ENCODE data around the gene MUC15.

MUC15 gene

DNA sequence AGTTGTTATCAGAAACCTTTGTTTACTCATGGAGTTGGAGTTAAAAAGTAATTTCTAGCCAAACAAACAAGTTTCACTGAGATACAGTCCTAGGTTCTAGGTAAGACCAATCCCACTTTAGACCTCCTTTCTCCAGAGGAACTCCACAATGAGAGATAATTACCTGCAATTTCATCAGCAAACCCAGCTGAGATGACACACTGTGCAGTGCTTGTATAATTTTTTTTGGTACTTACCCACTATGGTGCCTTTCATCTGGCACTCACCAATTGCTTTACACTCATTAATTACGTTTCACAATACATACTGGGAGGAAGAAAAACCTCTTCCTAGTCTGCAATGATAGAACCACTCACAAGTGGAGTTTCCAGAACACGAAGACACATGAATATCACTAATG is 1.8 kb upstream of the MUC15 start:
- DNase-seq (ENCODE audit: low read depth): no peak

GRCh38 chr11:26572770-26573402 is 823 bp upstream of the MUC15 start:
- DNase-seq (ENCODE audit: low read depth): no peak

DNA sequence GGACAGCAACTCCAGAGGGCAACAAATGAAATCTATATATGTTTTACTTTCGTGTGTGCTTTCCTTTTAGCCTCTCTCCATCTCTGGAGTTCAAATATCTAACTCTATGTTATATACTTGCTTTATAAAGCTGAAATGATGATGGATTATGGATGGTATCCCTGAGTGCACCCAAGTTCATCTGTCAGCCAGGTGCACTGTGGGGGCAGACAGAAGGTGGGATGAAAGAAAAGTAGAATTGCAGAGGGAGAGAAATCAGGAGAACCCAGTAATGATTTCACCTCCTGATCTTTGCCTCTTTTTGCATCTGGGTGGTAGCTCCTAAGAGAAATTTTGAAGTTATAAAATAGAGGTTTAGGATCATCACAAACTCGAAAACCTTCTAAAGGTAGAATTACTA is 2.4 kb downstream of the MUC15 start:
- DNase-seq (ENCODE audit: low read depth): no peak

GRCh38 chr11:26558190-26558589 is 13.9 kb downstream of the MUC15 start:
- DNase-seq (ENCODE audit: low read depth): no peak

GRCh38 chr11:26557666-26558065 is 14.4 kb downstream of the MUC15 start:
- DNase-seq (ENCODE audit: low read depth): no peak

DNA sequence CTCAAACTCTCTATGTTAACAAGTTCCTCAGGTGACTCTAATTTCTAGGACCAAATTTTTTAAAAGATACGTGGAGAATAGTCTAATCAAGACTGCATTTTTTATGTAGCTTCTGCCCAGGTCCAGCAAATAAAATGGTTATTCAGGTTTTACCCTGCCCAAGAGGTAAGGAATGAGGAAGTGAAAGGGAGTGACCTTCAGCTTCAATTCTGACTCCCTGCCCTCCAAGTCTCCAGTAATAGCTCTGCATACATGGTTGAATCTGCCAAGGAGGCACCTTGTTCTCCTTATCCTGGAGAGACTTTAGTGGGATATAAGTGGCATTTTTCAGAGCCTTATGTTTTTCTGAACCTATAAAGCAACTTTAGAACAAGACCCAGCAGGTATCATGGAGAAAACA is 15.5 kb downstream of the MUC15 start:
- no peak for DNase-seq (ENCODE audit: low read depth)

GRCh38 chr11:26554455-26554854 is 17.6 kb downstream of the MUC15 start:
- DNase-seq (ENCODE audit: low read depth): no peak

- DNase-seq (ENCODE audit: low read depth): no peak
These were observed 18.9 kb downstream of the MUC15 start for GRCh38 chr11:26553182-26553581.

- DNase-seq (ENCODE audit: low read depth): no peak
These were observed 20.8 kb downstream of the MUC15 start for GRCh38 chr11:26551186-26551801.

DNA sequence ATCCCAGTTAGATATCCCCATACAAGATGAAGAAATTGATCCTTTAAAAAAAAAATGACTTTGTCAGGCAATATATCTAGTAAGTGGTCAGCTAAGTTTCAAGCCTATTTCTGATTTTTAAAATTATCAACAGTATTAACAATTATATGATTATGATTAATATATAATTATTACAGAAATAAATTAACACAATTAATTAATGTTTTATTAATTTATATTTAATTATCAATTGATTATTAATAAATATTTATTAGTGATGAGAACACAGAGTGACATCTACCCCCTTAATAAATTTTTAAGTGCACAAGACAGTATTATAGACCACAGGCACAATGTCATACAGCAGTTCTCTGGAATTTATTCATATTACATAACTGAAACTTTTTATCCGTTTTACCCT is 22.0 kb downstream of the MUC15 start:
- DNase-seq (ENCODE audit: low read depth): no peak

DNA sequence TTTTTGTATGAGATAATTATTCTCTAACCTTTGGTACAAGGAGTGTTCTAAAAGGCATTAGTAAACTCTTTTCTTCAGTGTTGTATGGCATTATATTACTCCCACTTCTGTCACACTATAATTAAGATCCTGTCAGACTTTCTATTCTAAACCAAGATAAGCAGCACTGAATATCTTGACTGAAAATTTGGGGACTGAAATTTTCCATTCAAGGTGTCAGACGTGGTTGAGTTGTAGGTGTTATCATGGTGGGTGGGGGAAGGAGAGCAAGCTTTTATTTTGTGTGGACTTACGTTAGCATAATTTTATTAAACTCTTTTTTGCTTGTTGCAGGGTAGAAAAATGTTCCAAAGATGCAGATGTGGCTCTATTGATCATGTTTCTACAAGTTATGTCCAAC is 22.9 kb downstream of the MUC15 start:
- no peak for DNase-seq (ENCODE audit: low read depth)

GRCh38 chr11:26541870-26542269 is 30.2 kb downstream of the MUC15 start:
- DNase-seq (ENCODE audit: low read depth): no peak

DNA sequence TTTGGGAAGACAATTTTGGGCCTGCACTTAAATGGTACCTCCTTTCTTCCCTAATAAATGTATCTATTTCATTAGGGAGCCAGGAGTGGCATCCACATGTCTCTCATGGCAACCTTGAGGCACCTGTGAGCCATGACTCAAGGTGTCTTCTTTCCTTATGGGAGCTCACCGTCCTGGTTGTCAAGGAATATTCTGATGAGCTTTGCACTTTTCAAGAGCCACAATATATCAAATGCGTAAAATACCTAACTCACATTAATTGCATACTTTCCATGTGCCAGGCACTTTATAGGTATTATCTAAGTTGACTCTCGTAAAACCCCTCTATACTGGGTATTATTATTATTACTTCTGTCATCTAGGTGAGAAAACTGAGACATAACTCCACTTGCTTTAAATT is 32.5 kb downstream of the MUC15 start:
- DNase-seq (ENCODE audit: low read depth): no peak

DNA sequence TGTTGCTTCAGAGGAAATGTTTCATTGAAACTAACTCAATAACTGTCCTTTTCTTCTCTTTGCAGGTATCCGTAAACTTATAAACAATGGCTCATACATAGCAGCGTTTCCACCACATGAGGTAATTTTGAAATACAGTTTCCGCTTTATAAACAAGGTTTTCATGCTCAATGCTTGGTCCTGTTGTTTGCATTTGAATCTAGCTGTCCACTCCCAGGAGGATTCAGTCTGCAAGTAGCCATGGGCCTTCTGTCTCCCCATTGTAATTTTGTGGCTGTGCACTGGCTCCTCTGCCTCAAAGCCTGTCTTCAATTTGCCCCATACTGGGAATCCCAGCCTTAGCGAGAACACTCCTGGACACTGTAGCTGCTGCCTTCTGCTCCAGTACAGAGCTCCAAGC is 34.7 kb downstream of the MUC15 start:
- no peak for DNase-seq (ENCODE audit: low read depth)

DNA sequence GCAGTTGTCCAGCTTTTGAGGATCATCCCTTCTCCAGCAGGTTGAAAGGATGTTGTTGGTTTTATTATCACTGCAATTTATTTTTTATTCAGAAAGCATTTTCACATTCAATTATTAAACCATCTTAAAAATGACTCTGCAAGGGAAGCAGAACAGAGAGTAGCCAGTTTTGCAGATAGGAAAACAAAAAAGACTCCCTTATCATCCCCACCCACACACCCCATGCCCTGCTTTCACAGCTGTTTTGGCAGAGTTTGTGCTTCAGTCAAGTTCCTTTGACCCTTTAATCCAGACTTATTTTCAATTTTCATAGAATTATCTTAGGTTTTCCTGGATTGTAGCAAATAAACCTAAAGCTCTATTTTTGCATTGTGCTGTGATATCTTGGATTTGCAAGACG is 44.4 kb downstream of the MUC15 start:
- DNase-seq (ENCODE audit: low read depth): no peak

DNA sequence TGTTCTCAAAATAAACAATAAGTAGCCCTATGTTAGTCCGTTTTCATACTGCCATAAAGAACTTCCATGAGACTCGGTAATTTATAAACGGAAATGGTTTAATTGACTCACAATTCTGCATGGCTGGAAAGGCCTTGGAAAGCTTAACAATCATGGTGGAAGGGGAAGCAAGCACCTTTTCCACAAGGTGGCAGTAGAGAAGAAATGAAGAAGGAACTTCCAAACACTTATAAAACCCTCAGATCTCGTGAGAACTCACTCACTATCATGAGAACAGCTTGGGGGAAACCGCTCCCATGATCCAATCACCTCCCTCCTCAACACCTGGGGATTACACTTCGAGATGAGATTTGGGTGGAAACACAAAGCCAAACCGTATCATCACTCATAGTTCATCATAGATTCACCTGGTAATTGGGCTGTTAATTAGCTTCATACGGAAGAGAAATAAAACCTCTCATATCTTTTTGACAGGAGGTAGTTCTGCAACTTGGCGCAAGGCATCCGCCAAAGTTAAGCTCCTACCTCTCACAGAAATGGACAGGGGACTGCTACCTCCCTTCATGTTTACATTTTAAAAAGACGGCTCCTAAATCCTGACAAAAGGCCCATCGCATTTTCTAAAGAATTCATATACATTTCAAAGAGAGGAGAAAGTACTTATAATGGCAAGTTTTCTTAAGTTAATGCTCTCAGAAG is 49.0 kb downstream of the MUC15 start:
- DNase-seq (ENCODE audit: low read depth): no peak

DNA sequence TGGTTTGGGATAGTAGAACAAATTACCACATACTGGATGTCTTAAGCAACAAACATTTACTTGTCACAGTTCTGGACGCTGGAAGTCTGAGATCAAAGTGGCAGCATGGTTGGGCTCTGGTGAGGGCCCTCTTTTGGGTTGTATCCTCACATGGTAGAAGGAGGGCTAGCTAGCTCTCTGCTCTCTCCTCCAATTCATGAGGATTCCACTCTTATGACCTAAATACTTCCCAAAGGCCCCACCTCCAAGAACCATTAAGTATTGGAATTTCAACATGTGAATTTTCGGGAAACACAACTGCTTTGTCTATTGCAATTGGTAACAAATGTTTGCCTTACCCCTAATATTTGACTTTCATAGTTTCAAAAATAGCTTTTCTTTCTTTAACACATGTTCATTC is 52.6 kb downstream of the MUC15 start:
- DNase-seq (ENCODE audit: low read depth): no peak

DNA sequence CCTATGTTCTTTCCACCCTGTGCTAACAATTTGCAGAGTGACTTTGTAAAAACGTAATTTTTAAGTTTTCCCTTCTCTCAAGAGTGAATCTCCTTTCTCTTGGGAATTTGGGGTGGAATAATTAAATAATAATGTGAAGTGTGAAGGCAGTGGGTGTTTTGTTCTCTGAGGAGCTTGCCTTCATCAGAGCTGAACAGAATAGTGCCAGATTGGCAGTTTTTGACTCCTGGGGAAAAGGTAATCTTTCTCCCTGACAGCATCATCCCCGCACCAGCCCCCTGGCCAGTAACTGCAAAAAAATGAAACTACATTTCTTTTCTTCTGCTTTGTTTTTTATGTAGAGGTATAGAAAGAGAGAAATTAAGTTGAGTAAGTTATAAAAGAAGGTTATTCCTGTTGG is 59.9 kb downstream of the MUC15 start:
- DNase-seq (ENCODE audit: low read depth): no peak

DNA sequence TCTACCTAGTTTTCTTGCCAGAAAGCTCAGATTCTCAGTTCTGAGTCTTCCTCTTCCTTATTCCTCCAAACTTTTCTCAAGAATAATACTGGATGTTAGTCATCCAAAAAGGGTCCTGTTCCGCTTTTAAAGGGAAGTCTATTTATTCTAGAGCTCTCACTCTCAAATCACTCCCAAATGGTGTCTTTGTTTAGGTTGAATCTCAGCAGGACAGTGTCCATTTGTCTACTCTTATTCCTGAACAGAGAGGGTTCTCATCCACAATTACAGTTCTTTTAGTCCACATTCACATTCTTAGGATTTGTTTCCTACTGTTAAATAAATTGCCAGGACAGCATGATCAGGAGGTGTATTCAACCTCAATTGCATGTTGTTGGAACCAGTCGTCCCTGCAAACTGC is 61.3 kb downstream of the MUC15 start:
- no peak for DNase-seq (ENCODE audit: low read depth)

- no peak for DNase-seq (ENCODE audit: low read depth)
These were observed 61.9 kb downstream of the MUC15 start for GRCh38 chr11:26510164-26510563.

Measured in stimulated activated CD8-positive, alpha-beta memory T cell treated with anti-CD3 and anti-CD28 coated beads, Interleukin-7, amount 100 ng/mL, for 24 hours (primary cell).